Endothelial cell (in vitro differentiated cells): ENCODE data around the gene OLFML3. TPM values are rescaled to one million over a fixed set of nuclear protein-coding genes. Genes with fewer than 3 reads are reported as not detected.
"Not testable (repeated sequence)": the region's sequence is repeated elsewhere in the genome, so short reads cannot be mapped to it uniquely, and the experiment has no call there.

Experiments used
- DNase-seq: peaks from one replicate; pipeline ENCODE4 v3.0.0; 2021; ENCODE audit warnings: low spot score
- H3K27ac Mint-ChIP-seq: one replicate; pipeline ENCODE4 v1.8.0; 2021; ENCODE audit warnings: mixed read lengths, inconsistent platforms; ENCODE audit not compliant: unreplicated experiment
- H3K27me3 Mint-ChIP-seq: one replicate; pipeline ENCODE4 v1.8.0; 2021; ENCODE audit warnings: mild to moderate bottlenecking, moderate library complexity, mixed read lengths, inconsistent platforms; ENCODE audit not compliant: unreplicated experiment
- H3K36me3 Mint-ChIP-seq: one replicate; pipeline ENCODE4 v1.8.0; 2021; ENCODE audit warnings: mild to moderate bottlenecking, low read depth, mixed read lengths, inconsistent platforms; ENCODE audit not compliant: unreplicated experiment
- H3K4me1 Mint-ChIP-seq: one replicate; pipeline ENCODE4 v1.8.0; 2021; ENCODE audit warnings: mild to moderate bottlenecking, mixed read lengths, inconsistent platforms; ENCODE audit not compliant: unreplicated experiment
- H3K4me3 Mint-ChIP-seq: one replicate; pipeline ENCODE4 v1.8.0; 2021; ENCODE audit warnings: mild to moderate bottlenecking, mixed read lengths, inconsistent platforms; ENCODE audit not compliant: unreplicated experiment
- H3K9me3 Mint-ChIP-seq: one replicate; pipeline ENCODE4 v1.8.0; 2021; ENCODE audit warnings: mixed read lengths, inconsistent platforms; ENCODE audit not compliant: unreplicated experiment
- total RNA-seq: library from RNA; stranded (reverse); fragmentation: NEBNext Ultra II Directional; extraction: Animal tissue kit (Norgen Biotek cat#: 25700); gene quantifications from one replicate; pipeline ENCODE4 v1.2.1, GENCODE V29; 2021; ENCODE audit not compliant: unreplicated experiment
- TF ChIP-seq, protein P1 (sequence below): fragments of 200-600 bp; sonication (generic); IDR thresholded peaks from one replicate; pipeline ENCODE4 v1.5.0; 2021; ENCODE audit warnings: antibody characterized with exemption; ENCODE audit not compliant: unreplicated experiment

The OLFML3 gene
- total RNA-seq, 1 donor from 2014 or later, result 130 TPM

DNA sequence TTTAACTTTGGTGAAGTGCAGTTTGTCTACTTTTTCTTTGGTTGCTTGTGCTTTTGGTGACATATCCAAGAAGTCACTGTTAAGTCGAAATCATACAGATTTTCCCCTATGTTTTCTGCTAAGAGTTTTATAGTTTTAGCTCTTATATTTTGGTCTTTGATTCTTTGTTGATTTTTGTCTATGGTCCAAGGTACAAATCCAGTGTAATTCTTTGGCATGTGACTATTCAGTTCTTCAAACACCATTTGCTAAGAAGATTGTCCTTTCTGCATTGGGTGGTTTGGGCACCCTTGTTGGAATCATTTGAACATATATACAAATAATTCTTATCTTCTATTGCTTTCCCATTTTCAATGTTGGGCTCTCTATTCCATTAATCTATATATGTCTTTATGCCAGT lies 33.9 kb upstream of the OLFML3 start:
- H3K9me3 Mint-ChIP-seq, result no peaks in the 10 kb centered on the region
- H3K4me1 Mint-ChIP-seq, result peaks cover 17% of the 10 kb centered on the region
- no peak for DNase-seq
- no peak overlapping the region for H3K4me3 Mint-ChIP-seq
- peaks cover 17% of the 10 kb centered on the region for H3K36me3 Mint-ChIP-seq
- H3K27ac Mint-ChIP-seq, result no peak overlapping the region
- no peaks in the 10 kb centered on the region for H3K27me3 Mint-ChIP-seq
- TF ChIP-seq, protein P1, sequence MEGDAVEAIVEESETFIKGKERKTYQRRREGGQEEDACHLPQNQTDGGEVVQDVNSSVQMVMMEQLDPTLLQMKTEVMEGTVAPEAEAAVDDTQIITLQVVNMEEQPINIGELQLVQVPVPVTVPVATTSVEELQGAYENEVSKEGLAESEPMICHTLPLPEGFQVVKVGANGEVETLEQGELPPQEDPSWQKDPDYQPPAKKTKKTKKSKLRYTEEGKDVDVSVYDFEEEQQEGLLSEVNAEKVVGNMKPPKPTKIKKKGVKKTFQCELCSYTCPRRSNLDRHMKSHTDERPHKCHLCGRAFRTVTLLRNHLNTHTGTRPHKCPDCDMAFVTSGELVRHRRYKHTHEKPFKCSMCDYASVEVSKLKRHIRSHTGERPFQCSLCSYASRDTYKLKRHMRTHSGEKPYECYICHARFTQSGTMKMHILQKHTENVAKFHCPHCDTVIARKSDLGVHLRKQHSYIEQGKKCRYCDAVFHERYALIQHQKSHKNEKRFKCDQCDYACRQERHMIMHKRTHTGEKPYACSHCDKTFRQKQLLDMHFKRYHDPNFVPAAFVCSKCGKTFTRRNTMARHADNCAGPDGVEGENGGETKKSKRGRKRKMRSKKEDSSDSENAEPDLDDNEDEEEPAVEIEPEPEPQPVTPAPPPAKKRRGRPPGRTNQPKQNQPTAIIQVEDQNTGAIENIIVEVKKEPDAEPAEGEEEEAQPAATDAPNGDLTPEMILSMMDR, result no peak

DNA sequence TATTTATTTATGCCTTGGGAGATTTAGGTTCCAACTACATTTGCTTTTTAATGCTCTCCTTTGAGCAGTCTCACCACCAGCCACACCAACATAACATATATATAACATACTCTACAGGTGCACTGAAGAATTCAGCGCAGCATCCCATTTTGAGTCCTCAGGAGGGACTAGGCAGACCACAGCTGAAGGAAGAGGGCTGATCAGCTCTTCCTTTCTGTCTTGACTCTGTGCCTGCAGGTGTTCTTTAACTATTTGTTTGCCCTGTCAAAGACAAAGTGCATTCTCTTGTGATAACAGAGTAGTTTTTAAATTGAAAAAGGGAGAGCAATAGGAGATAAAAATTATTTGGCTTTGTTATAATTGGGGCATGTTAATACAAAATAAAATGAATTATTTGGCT lies 33.2 kb upstream of the OLFML3 start:
- Mint-ChIP-seq H3K27me3 (no peaks in the 10 kb centered on the region), H3K36me3 (peaks cover 11% of the 10 kb centered on the region), H3K4me1 (peaks cover 17% of the 10 kb centered on the region), H3K27ac (no peak overlapping the region), H3K4me3 (no peak overlapping the region), H3K9me3 (no peaks in the 10 kb centered on the region)
- TF ChIP-seq, protein P1, result no peak
- no peak for DNase-seq

DNA sequence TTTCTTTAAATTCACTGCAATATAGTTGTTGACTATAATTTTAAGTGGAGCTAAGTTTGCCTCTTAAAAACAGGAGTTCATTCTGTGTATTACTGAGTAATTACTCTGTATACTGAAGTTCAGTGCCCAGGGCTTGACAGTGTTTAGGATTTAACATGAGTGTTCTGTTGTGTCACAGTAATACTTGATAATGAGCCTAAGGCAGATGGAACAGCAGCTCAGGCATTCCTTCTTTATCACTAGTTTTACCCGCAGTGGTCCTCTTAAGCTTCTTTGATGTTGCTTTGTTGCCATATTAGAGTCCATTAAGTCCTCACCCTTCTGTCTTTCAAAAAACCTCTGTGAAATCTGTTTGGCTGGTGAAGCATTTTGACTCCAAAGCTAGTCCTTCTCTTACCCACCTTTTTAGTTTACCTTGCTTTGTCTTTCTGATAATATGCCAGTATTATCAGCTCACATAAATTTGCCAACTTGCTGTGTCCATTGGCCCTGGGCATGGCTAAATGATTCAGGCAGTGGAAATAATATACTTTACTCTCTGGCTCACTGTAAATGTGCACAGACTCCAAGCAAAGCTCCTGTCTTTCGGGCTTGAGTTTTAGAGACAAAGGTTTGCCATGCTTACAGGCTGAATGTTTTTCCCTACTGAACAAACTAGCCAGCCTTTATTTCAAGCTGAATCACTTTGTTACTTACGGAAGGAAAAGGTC lies 32.4 kb upstream of the OLFML3 start:
- Mint-ChIP-seq H3K9me3 (no peaks in the 10 kb centered on the region), H3K27me3 (no peaks in the 10 kb centered on the region), H3K27ac (no peak overlapping the region), H3K36me3 (peaks cover 10% of the 10 kb centered on the region), H3K4me3 (no peak overlapping the region), H3K4me1 (peaks cover 17% of the 10 kb centered on the region)
- TF ChIP-seq, protein P1, result no peak
- no peak for DNase-seq

DNA sequence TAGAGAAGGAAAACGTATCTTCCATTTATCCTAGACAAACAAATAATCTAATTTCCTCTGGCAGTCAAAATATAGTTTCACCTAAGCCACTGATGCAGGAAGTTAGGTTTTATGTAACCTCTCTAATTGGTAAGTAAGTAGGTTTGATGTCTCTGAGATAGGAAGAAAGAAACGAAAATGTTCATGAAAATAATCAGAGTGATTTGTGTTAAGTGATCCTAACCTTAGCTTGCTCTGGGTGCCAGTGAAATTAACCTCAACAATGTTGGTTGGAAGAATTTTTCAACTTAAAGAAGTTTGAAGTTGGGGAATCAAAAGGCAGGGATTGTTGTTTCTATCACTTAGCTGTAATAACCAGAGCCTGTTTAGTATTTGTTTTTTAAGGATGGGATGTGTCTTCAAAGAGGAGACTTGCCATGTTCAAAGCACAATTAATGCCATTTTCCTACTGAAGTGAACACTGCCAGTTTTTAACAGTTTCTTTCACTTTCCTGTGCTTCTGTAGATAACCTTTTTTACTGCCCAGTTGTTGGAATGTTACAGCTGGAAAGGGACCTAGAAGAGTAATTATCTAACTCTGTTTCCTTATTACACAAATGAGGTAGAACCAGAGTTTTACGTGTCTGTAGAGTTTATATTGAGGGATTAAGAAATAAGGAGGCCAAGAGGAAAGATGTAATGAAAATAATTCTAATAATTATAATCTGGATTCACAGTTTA lies 31.7 kb upstream of the OLFML3 start:
- peaks cover 10% of the 10 kb centered on the region for H3K36me3 Mint-ChIP-seq
- DNase-seq, result no peak
- peaks cover 17% of the 10 kb centered on the region for H3K4me1 Mint-ChIP-seq
- TF ChIP-seq, protein P1, result no peak
- no peak overlapping the region for H3K4me3 Mint-ChIP-seq
- no peaks in the 10 kb centered on the region for H3K27me3 Mint-ChIP-seq
- H3K9me3 Mint-ChIP-seq, result no peaks in the 10 kb centered on the region
- peak overlapping the region; percentile 48 for H3K27ac Mint-ChIP-seq

DNA sequence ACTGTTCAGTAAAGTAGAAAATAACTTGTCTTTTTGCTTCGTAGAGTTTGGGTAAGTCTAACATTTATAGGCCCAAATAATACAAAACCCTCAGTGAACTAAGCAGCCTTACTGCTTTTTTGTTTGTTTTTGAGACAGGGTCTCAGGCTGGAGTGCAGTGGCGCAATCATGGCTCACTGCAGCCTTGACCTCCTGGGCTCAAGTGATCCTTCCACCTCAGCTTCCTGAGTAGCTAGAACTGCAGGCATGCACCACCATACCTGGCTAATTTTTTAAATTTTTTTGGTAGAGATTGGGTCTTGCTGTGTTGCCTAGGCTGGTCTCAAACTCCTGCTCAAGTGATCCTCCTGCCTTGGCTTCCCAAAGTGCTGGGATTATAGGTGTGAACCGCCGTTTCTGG lies 31.1 kb upstream of the OLFML3 start:
- not testable (repeated sequence) for H3K27ac Mint-ChIP-seq, H3K27me3 Mint-ChIP-seq, H3K9me3 Mint-ChIP-seq, H3K36me3 Mint-ChIP-seq, DNase-seq, H3K4me3 Mint-ChIP-seq
- peaks cover 17% of the 10 kb centered on the region for H3K4me1 Mint-ChIP-seq
